ENCODE data around the gene BCL2L11.

DNA sequence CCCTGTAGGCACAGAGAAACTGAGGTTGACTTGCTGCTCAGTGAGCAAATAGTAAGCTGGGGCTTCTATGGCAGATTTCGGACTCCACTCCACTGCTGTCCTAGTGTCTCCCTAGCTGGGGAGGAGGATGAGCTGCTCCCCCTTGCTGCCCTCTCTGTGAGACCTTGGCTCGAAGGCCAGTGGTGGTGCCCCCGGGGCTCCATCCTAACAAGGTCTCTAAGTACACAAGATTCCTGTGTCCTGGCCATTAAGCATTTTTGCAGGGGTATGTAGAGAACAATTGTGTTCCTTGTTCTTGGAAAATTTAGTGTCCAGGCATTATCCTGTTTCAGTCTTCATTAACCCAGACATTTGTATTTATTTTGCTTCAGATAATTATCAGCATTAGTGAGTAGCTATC lies 21.3 kb upstream of the BCL2L11 start:
- no peak for TF ChIP-seq CTCF (IDR thresholded peaks at IDR 0.05)
- TF ChIP-seq POLR2A (IDR thresholded peaks at IDR 0.05): no peak
- TF ChIP-seq EP300 (IDR thresholded peaks at IDR 0.05): no peak
- no peak for TF ChIP-seq POLR2AphosphoS5 (IDR thresholded peaks at IDR 0.05)

Measured in sigmoid colon (tissue), 4 donors.